Measurements from ENCODE around the gene RGSL1. TPM values are rescaled to one million over a fixed set of nuclear protein-coding genes. Genes with fewer than 3 reads are reported as not detected.
A peak's percentile ranks its signal among the peaks of the same experiment; 100 is the strongest.

Gene RGSL1
- total RNA-seq, 1 donor from 2014 or later = not detected

- Histone ChIP-seq H3K4me1 (no peaks in the 10 kb centered on the region), H3K27ac (no peak overlapping the region), H3K4me3 (no peak overlapping the region), H3K27me3 (no peaks in the 10 kb centered on the region), H3K36me3 (peaks cover 0 to 7% of the 10 kb centered on the region in 2 donors), H3K9me3 (no peaks in the 10 kb centered on the region)
- TF ChIP-seq POLR2A (IDR thresholded peaks at IDR 0.05) (no peak), CTCF (IDR thresholded peaks at IDR 0.05) (no peak)
- intact Hi-C loops (cut with DNase I) = no loop called here
- no peak for DNase-seq (ENCODE audit: extremely low spot score in 2 of 2)
Observed at GRCh38 chr1:182568647-182569284, 118.8 kb downstream of the RGSL1 start.

- Histone ChIP-seq H3K4me3 (no peak overlapping the region), H3K27ac (no peak overlapping the region), H3K4me1 (no peaks in the 10 kb centered on the region), H3K36me3 (peaks cover 0 to 18% of the 10 kb centered on the region in 2 donors), H3K27me3 (no peaks in the 10 kb centered on the region), H3K9me3 (no peaks in the 10 kb centered on the region)
- no peak for DNase-seq (ENCODE audit: extremely low spot score in 2 of 2)
- intact Hi-C loops (cut with DNase I) = no loop called here
- TF ChIP-seq POLR2AphosphoS5 (IDR thresholded peaks at IDR 0.05; ENCODE audit: insufficient read depth in 1 of 2, low read depth in 1 of 2) (no peak), CTCF (IDR thresholded peaks at IDR 0.05) (no peak), POLR2A (IDR thresholded peaks at IDR 0.05) (no peak)
Observed at GRCh38 chr1:182569939-182570610, 120.1 kb downstream of the RGSL1 start.

DNA sequence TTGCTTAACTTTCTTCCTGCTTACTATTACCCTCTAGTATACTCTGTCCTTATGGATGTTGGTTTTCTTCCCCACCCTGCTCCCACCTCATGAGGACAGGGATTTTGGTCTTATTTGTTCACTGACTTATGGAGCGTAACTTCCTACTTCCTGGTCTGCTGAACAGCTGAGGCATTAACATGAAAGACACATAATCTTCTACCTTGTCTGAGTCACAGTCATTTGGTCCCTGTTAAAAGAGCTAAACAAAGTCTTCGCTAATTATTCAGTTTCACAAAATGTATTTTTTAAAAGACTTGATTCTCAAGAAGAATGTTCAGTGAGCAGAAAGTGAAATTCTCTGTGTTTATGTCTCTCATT, 120.6 kb downstream of the RGSL1 start:
- Histone ChIP-seq H3K27me3 (no peaks in the 10 kb centered on the region), H3K4me1 (peaks cover 3% of the 10 kb centered on the region), H3K4me3 (no peak overlapping the region), H3K27ac (no peak overlapping the region), H3K36me3 (peaks cover 0 to 22% of the 10 kb centered on the region in 2 donors), H3K9me3 (no peaks in the 10 kb centered on the region)
- intact Hi-C loops (cut with DNase I) = no loop called here
- DNase-seq (ENCODE audit: extremely low spot score in 2 of 2) = no peak
- TF ChIP-seq POLR2A (IDR thresholded peaks at IDR 0.05) (no peak), CTCF (IDR thresholded peaks at IDR 0.05) (no peak), POLR2AphosphoS5 (IDR thresholded peaks at IDR 0.05; ENCODE audit: insufficient read depth in 1 of 2, low read depth in 1 of 2) (peak in 1 of 2 donors; percentile 25)

- intact Hi-C loops (cut with DNase I) = no loop called here
- TF ChIP-seq POLR2A (IDR thresholded peaks at IDR 0.05) (no peak), CTCF (IDR thresholded peaks at IDR 0.05) (no peak), POLR2AphosphoS5 (IDR thresholded peaks at IDR 0.05; ENCODE audit: insufficient read depth in 1 of 2, low read depth in 1 of 2) (no peak)
- Histone ChIP-seq H3K4me1 (peaks cover 12% of the 10 kb centered on the region), H3K27me3 (no peaks in the 10 kb centered on the region), H3K27ac (no peak overlapping the region), H3K36me3 (peaks cover 0 to 24% of the 10 kb centered on the region in 2 donors), H3K4me3 (no peak overlapping the region), H3K9me3 (no peaks in the 10 kb centered on the region)
- no peak for DNase-seq (ENCODE audit: extremely low spot score in 2 of 2)
Observed at GRCh38 chr1:182574156-182574555, 124.2 kb downstream of the RGSL1 start.

GRCh38 chr1:182575540-182576149, 125.7 kb downstream of the RGSL1 start:
- peaks cover 0 to 39% of the 10 kb centered on the region in 2 donors for H3K36me3 ChIP-seq
- intact Hi-C loops (cut with DNase I) = no loop called here
- H3K27me3 ChIP-seq = no peaks in the 10 kb centered on the region
- no peak for TF ChIP-seq CTCF (IDR thresholded peaks at IDR 0.05)
- no peak for TF ChIP-seq POLR2A (IDR thresholded peaks at IDR 0.05)
- peak in 1 of 2 donors; percentile 65 for TF ChIP-seq POLR2AphosphoS5 (IDR thresholded peaks at IDR 0.05; ENCODE audit: insufficient read depth in 1 of 2, low read depth in 1 of 2)
- no peak overlapping the region for H3K4me3 ChIP-seq
- peaks cover 12% of the 10 kb centered on the region for H3K4me1 ChIP-seq
- no peak for DNase-seq (ENCODE audit: extremely low spot score in 2 of 2)
- H3K9me3 ChIP-seq = no peaks in the 10 kb centered on the region
- H3K27ac ChIP-seq = no peak overlapping the region

All from vagina (tissue), 2 donors.